Endothelial cell (in vitro differentiated cells): ENCODE data around the gene GALNT10. TPM values are rescaled to one million over a fixed set of nuclear protein-coding genes. Genes with fewer than 3 reads are reported as not detected.

Source experiments
- DNase-seq: peaks from one replicate; pipeline ENCODE4 v3.0.0; 2021; ENCODE audit warnings: low spot score
- H3K27ac Mint-ChIP-seq: one replicate; pipeline ENCODE4 v1.8.0; 2021; ENCODE audit warnings: mixed read lengths, inconsistent platforms; ENCODE audit not compliant: unreplicated experiment
- H3K27me3 Mint-ChIP-seq: one replicate; pipeline ENCODE4 v1.8.0; 2021; ENCODE audit warnings: mild to moderate bottlenecking, moderate library complexity, mixed read lengths, inconsistent platforms; ENCODE audit not compliant: unreplicated experiment
- H3K36me3 Mint-ChIP-seq: one replicate; pipeline ENCODE4 v1.8.0; 2021; ENCODE audit warnings: mild to moderate bottlenecking, low read depth, mixed read lengths, inconsistent platforms; ENCODE audit not compliant: unreplicated experiment
- H3K4me1 Mint-ChIP-seq: one replicate; pipeline ENCODE4 v1.8.0; 2021; ENCODE audit warnings: mild to moderate bottlenecking, mixed read lengths, inconsistent platforms; ENCODE audit not compliant: unreplicated experiment
- H3K4me3 Mint-ChIP-seq: one replicate; pipeline ENCODE4 v1.8.0; 2021; ENCODE audit warnings: mild to moderate bottlenecking, mixed read lengths, inconsistent platforms; ENCODE audit not compliant: unreplicated experiment
- H3K9me3 Mint-ChIP-seq: one replicate; pipeline ENCODE4 v1.8.0; 2021; ENCODE audit warnings: mixed read lengths, inconsistent platforms; ENCODE audit not compliant: unreplicated experiment
- CTCF ChIP-seq: fragments of 200-600 bp; sonication (generic); IDR thresholded peaks from one replicate; pipeline ENCODE4 v1.5.0; 2021; ENCODE audit warnings: antibody characterized with exemption; ENCODE audit not compliant: unreplicated experiment
- total RNA-seq: library from RNA; stranded (reverse); fragmentation: NEBNext Ultra II Directional; extraction: Animal tissue kit (Norgen Biotek cat#: 25700); gene quantifications from one replicate; pipeline ENCODE4 v1.2.1, GENCODE V29; 2021; ENCODE audit not compliant: unreplicated experiment

GALNT10 gene
- total RNA-seq, 1 donor from 2014 or later: 22.5 TPM

GRCh38 chr5:154342963-154343362, 152.4 kb downstream of the GALNT10 start:
- Mint-ChIP-seq H3K9me3 (no peaks in the 10 kb centered on the region), H3K4me3 (no peak overlapping the region), H3K4me1 (peaks cover 4% of the 10 kb centered on the region), H3K27ac (no peak overlapping the region), H3K27me3 (no peaks in the 10 kb centered on the region), H3K36me3 (no peaks in the 10 kb centered on the region)
- DNase-seq: no peak
- no peak for TF ChIP-seq CTCF

GRCh38 chr5:154344461-154344860, 153.9 kb downstream of the GALNT10 start:
- no peak for DNase-seq
- H3K9me3 Mint-ChIP-seq: no peaks in the 10 kb centered on the region
- no peaks in the 10 kb centered on the region for H3K27me3 Mint-ChIP-seq
- no peak overlapping the region for H3K27ac Mint-ChIP-seq
- H3K36me3 Mint-ChIP-seq: no peaks in the 10 kb centered on the region
- H3K4me1 Mint-ChIP-seq: peaks cover 2% of the 10 kb centered on the region
- no peak for TF ChIP-seq CTCF
- H3K4me3 Mint-ChIP-seq: no peak overlapping the region

GRCh38 chr5:154345255-154345952, 154.9 kb downstream of the GALNT10 start:
- no peak for DNase-seq
- TF ChIP-seq CTCF: no peak
- no peaks in the 10 kb centered on the region for H3K27me3 Mint-ChIP-seq
- H3K36me3 Mint-ChIP-seq: no peaks in the 10 kb centered on the region
- H3K27ac Mint-ChIP-seq: no peak overlapping the region
- no peak overlapping the region for H3K4me3 Mint-ChIP-seq
- no peaks in the 10 kb centered on the region for H3K9me3 Mint-ChIP-seq
- no peaks in the 10 kb centered on the region for H3K4me1 Mint-ChIP-seq

- Mint-ChIP-seq H3K36me3 (no peaks in the 10 kb centered on the region), H3K9me3 (no peaks in the 10 kb centered on the region), H3K27me3 (no peaks in the 10 kb centered on the region), H3K4me1 (no peaks in the 10 kb centered on the region), H3K4me3 (no peak overlapping the region), H3K27ac (no peak overlapping the region)
- no peak for TF ChIP-seq CTCF
- DNase-seq: no peak
These were observed 155.9 kb downstream of the GALNT10 start for GRCh38 chr5:154346427-154346826.

GRCh38 chr5:154349626-154350264, 159.2 kb downstream of the GALNT10 start:
- DNase-seq: no peak
- H3K4me3 Mint-ChIP-seq: no peak overlapping the region
- no peak for TF ChIP-seq CTCF
- H3K36me3 Mint-ChIP-seq: no peaks in the 10 kb centered on the region
- H3K4me1 Mint-ChIP-seq: no peaks in the 10 kb centered on the region
- no peaks in the 10 kb centered on the region for H3K9me3 Mint-ChIP-seq
- no peak overlapping the region for H3K27ac Mint-ChIP-seq
- no peaks in the 10 kb centered on the region for H3K27me3 Mint-ChIP-seq
